H1 (cell line): ENCODE data around the gene EFCAB6. TPM values are rescaled to one million over a fixed set of nuclear protein-coding genes. Genes with fewer than 3 reads are reported as not detected.

Source experiments
- CTCF ChIA-PET: fragments of 300-600 bp; sonication (Branson Sonifier 250); formaldehyde crosslinking; loops from one replicate; lab custom pipeline; 2021; ENCODE audit not compliant: partially characterized antibody; lab: Charles Lee
- POLR2A ChIA-PET: fragments of 300-600 bp; sonication (Branson Sonifier 250); formaldehyde crosslinking; loops from one replicate; lab custom pipeline; 2021; ENCODE audit warnings: inconsistent platforms; ENCODE audit not compliant: partially characterized antibody; lab: Charles Lee
- DNase-seq, 2 experiments: peaks; one replicate each; pipeline versions ENCODE4 v3.0.0 to v3.0.0-alpha.2; 2010 to 2022; ENCODE audit warnings: low spot score in 2 of 2, low read depth in 1 of 2, mixed read lengths in 1 of 2
- FAIRE-seq: peaks from 2 replicates; lab custom pipeline; 2011; peaks lifted over from hg19 to GRCh38; lab: Jason Lieb, UNC
- H2AFZ ChIP-seq: 2 replicates; pipeline ENCODE4 v1.8.1; 2012; ENCODE audit warnings: low read length, inconsistent platforms
- H2AK5ac ChIP-seq: 2 replicates; pipeline ENCODE4 v1.6.1; 2013; ENCODE audit warnings: low read depth, low read length
- H2BK120ac ChIP-seq: replicated peaks from 2 replicates; pipeline ENCODE3; 2013; ENCODE audit warnings: low read depth, low read length, inconsistent platforms
- H2BK12ac ChIP-seq: 2 replicates; pipeline ENCODE4 v1.6.1; 2013; ENCODE audit warnings: low read depth, low read length
- H2BK15ac ChIP-seq: 2 replicates; pipeline ENCODE4 v1.6.1; 2013; ENCODE audit warnings: low read length
- H2BK20ac ChIP-seq: 2 replicates; pipeline ENCODE4 v1.6.1; 2013; ENCODE audit warnings: low read length
- H2BK5ac ChIP-seq: 2 replicates; pipeline ENCODE4 v1.6.1; 2013; ENCODE audit warnings: low read depth, low read length
- H3K14ac ChIP-seq: 2 replicates; pipeline ENCODE4 v1.6.1; 2013; ENCODE audit warnings: inconsistent platforms; ENCODE audit not compliant: insufficient read length
- H3K18ac ChIP-seq: 2 replicates; pipeline ENCODE4 v1.6.1; 2013; ENCODE audit warnings: low read length; ENCODE audit errors: extremely low read depth
- H3K23ac ChIP-seq: 2 replicates; pipeline ENCODE4 v1.6.1; 2013; ENCODE audit warnings: inconsistent platforms; ENCODE audit not compliant: insufficient read length
- H3K23me2 ChIP-seq: 2 replicates; pipeline ENCODE4 v1.6.1; 2013; ENCODE audit warnings: low read depth, low read length
- H3K27ac ChIP-seq: 2 replicates; pipeline ENCODE4 v1.6.1; 2011; ENCODE audit warnings: low read depth, low read length, inconsistent platforms
- H3K27me3 ChIP-seq, 4 experiments: replicated peaks in 1 of 4; 1 replicate in 1 of 4; 2 replicates in 3 of 4; pipeline versions ENCODE4 v1.6.1 to v1.8.1; 2011 to 2013; ENCODE audit warnings: low read length in 3 of 4, mild to moderate bottlenecking in 3 of 4, inconsistent platforms in 2 of 4, mixed read lengths in 2 of 4, moderate library complexity in 1 of 4; ENCODE audit not compliant: control insufficient read depth in 3 of 4, insufficient read depth in 3 of 4; ENCODE audit errors: extremely low read depth in 1 of 4
- H3K36me3 ChIP-seq, 4 experiments: 2 replicates each; pipeline versions ENCODE4 v1.6.1 to v1.8.1; 2011 to 2013; ENCODE audit warnings: mild to moderate bottlenecking in 4 of 4, low read length in 3 of 4, moderate library complexity in 2 of 4, control low read depth in 1 of 4, inconsistent platforms in 1 of 4; ENCODE audit not compliant: insufficient read depth in 4 of 4, control insufficient read depth in 2 of 4
- H3K4ac ChIP-seq: replicated peaks from 2 replicates; pipeline ENCODE3; 2013; ENCODE audit warnings: low read length, low read depth, mixed read lengths, inconsistent platforms; ENCODE audit not compliant: insufficient read length
- H3K4me1 ChIP-seq, 4 experiments: replicated peaks in 1 of 4; 1 replicate in 1 of 4; 2 replicates in 3 of 4; pipeline versions ENCODE4 v1.6.1 to v1.8.1; 2011 to 2013; ENCODE audit warnings: low read length in 3 of 4, inconsistent platforms in 2 of 4, mixed read lengths in 1 of 4; ENCODE audit not compliant: insufficient read depth in 4 of 4, control insufficient read depth in 3 of 4
- H3K4me2 ChIP-seq, 2 experiments: 2 replicates each; pipeline versions ENCODE4 v1.6.1 to v1.8.1; 2011 to 2013; ENCODE audit warnings: low read depth in 2 of 2, low read length in 2 of 2, control low read depth in 1 of 2, inconsistent platforms in 1 of 2, mild to moderate bottlenecking in 1 of 2; ENCODE audit not compliant: insufficient read depth in 1 of 2
- H3K4me3 ChIP-seq, 4 experiments: fragments of 200-600, 300-600 bp in 1 of 4; sonication (generic), shearing (Covaris generic), sonication (Bioruptor Twin) in 1 of 4; 2 replicates each; pipeline versions ENCODE4 v1.5.1 to v1.8.1; 2011 to 2016; ENCODE audit warnings: low read length in 4 of 4, low read depth in 3 of 4, control low read depth in 2 of 4, inconsistent platforms in 2 of 4, mild to moderate bottlenecking in 2 of 4, mixed read lengths in 1 of 4, moderate library complexity in 1 of 4; ENCODE audit not compliant: insufficient read depth in 2 of 4; ENCODE audit errors: extremely low read depth in 1 of 4
- H3K56ac ChIP-seq: replicated peaks from 2 replicates; pipeline ENCODE3; 2013; ENCODE audit warnings: low read depth, mild to moderate bottlenecking, mixed read lengths, low read length, inconsistent platforms; ENCODE audit not compliant: insufficient read length
- H3K79me1 ChIP-seq: 2 replicates; pipeline ENCODE4 v1.6.1; 2013; ENCODE audit warnings: low read depth, low read length, control low read depth
- H3K79me2 ChIP-seq, 2 experiments: 2 replicates each; pipeline versions ENCODE4 v1.6.1 to v1.8.1; 2012 to 2013; ENCODE audit warnings: low read length in 2 of 2, mild to moderate bottlenecking in 2 of 2, inconsistent platforms in 1 of 2; ENCODE audit not compliant: insufficient read depth in 2 of 2, control insufficient read depth in 1 of 2
- H3K9ac ChIP-seq, 4 experiments: replicated peaks in 1 of 4; 1 replicate in 1 of 4; 2 replicates in 3 of 4; pipeline versions ENCODE4 v1.6.1 to v1.8.1; 2011 to 2013; ENCODE audit warnings: low read depth in 3 of 4, low read length in 3 of 4, control low read depth in 2 of 4, mild to moderate bottlenecking in 2 of 4, moderate library complexity in 2 of 4, inconsistent platforms in 1 of 4; ENCODE audit errors: extremely low read depth in 1 of 4
- H3K9me3 ChIP-seq, 2 experiments: 2 replicates each; pipeline versions ENCODE4 v1.6.1 to v1.8.1; 2012 to 2013; ENCODE audit warnings: mild to moderate bottlenecking in 2 of 2, moderate library complexity in 2 of 2, control low read depth in 1 of 2, inconsistent platforms in 1 of 2, low read depth in 1 of 2, low read length in 1 of 2, mixed read lengths in 1 of 2; ENCODE audit not compliant: insufficient read depth in 2 of 2
- H4K20me1 ChIP-seq, 2 experiments: replicated peaks in 1 of 2; 2 replicates each; pipeline versions ENCODE3 to v1.8.1; 2011 to 2013; ENCODE audit warnings: inconsistent platforms in 2 of 2, low read length in 2 of 2, mild to moderate bottlenecking in 1 of 2; ENCODE audit not compliant: insufficient read depth in 2 of 2, control insufficient read depth in 1 of 2
- H4K5ac ChIP-seq: 2 replicates; pipeline ENCODE4 v1.6.1; 2013; ENCODE audit warnings: low read length, low read depth, mixed read lengths, inconsistent platforms; ENCODE audit not compliant: insufficient read length
- H4K8ac ChIP-seq: 2 replicates; pipeline ENCODE4 v1.8.0; 2013; ENCODE audit warnings: mild to moderate bottlenecking, moderate library complexity, low read length, inconsistent platforms; ENCODE audit not compliant: insufficient read depth; ENCODE audit errors: extremely low read depth
- H4K91ac ChIP-seq: replicated peaks from 2 replicates; pipeline ENCODE3; 2013; ENCODE audit warnings: low read length, mixed read lengths, inconsistent platforms; ENCODE audit not compliant: insufficient read length
- GTF2F1 ChIP-seq: IDR thresholded peaks from 2 replicates; pipeline ENCODE4 v1.6.1; 2012; ENCODE audit warnings: low read depth, low read length, improper control_type of control experiment, borderline replicate concordance
- JUND ChIP-seq: IDR thresholded peaks from 2 replicates; pipeline ENCODE4 v1.6.1; 2011; ENCODE audit warnings: mild to moderate bottlenecking, improper control_type of control experiment, low read length
- MAX ChIP-seq: IDR thresholded peaks from 2 replicates; pipeline ENCODE4 v1.6.1; 2012; ENCODE audit warnings: inconsistent platforms
- POU5F1 ChIP-seq: IDR thresholded peaks from 2 replicates; pipeline ENCODE4 v1.6.1; 2011; ENCODE audit warnings: low read depth, mild to moderate bottlenecking, low read length, moderate library complexity
- SAP30 ChIP-seq: fragments of 300-600 bp; sonication (generic); IDR thresholded peaks from 2 replicates; pipeline ENCODE4 v1.7.1; 2012; ENCODE audit warnings: low read length, moderate library complexity, mild to moderate bottlenecking, inconsistent platforms; ENCODE audit not compliant: insufficient read depth, insufficient replicate concordance
- SIRT6 ChIP-seq: IDR thresholded peaks from one replicate; pipeline ENCODE4 v1.7.1; 2012; ENCODE audit warnings: low read length, inconsistent platforms
- WGBS, 2 experiments: shearing (Covaris generic) in 1 of 2; methylation state at CpG; one replicate each; pipeline versions ENCODE4 v1.1.6 to v1.1.7; 2013 to 2015; ENCODE audit warnings: low lambda C conversion rate in 2 of 2, mixed read lengths in 2 of 2, inconsistent platforms in 1 of 2, low coverage in 1 of 2, missing lambda C conversion rate in 1 of 2; ENCODE audit not compliant: insufficient replicate concordance in 2 of 2, insufficient coverage in 1 of 2, insufficient read length in 1 of 2; ENCODE audit errors: extremely low coverage in 1 of 2, missing lambda C conversion rate in 1 of 2; 5-methylcytosine and 5-hydroxymethylcytosine counted together
- polyA plus RNA-seq, 7 experiments: library from polyadenylated mRNA; depleted of rRNA in 3 of 7; stranded (reverse) in 5 of 7; unstranded in 2 of 7; fragments of >200 nt in 5 of 7; fragments of 200-250 nt in 2 of 7; gene quantifications; 1 replicate in 5 of 7; 2 replicates in 1 of 7; 4 replicates in 1 of 7; pipeline versions ENCODE4 v1.2.1 to v1.2.3, GENCODE V29; 2011 to 2013; ENCODE audit warnings: missing spikeins in 2 of 7, mixed read lengths in 2 of 7
- total RNA-seq: library from RNA; stranded (reverse); fragmentation: NEBNext Ultra II Directional; extraction: Animal tissue kit (Norgen Biotek cat#: 25700); gene quantifications from 2 replicates; pipeline ENCODE4 v1.2.1, GENCODE V29; 2021

EFCAB6 gene
- total and polyA plus RNA-seq, 2 of the 8 experiments (the other 6 are each of a cell fraction or from before 2014, with no cell fraction given): 0.32 to 1.7 TPM

- DNase-seq (no peak), FAIRE-seq (no peak)
- no peaks in the 10 kb centered on the region for H3K79me1 ChIP-seq
- POLR2A ChIA-PET: no interaction called here
- WGBS, 2 experiments: 93% methylated on average over 7 of the region's 7 CpGs; no CpG with 5 or more reads in 1 of the 2 experiments
- no peak overlapping the region for H3K56ac ChIP-seq
- H2BK12ac ChIP-seq: no peak overlapping the region
- no peaks in the 10 kb centered on the region for H3K9me3 ChIP-seq
- CTCF ChIA-PET: no interaction called here
- no peak overlapping the region for H4K91ac ChIP-seq
- H4K5ac ChIP-seq: no peak overlapping the region
- no peaks in the 10 kb centered on the region for H3K79me2 ChIP-seq
- H3K4me1 ChIP-seq: peaks cover 0 to 3% (median 0%) of the 10 kb centered on the region in 4 experiments; a peak in 1 of 7 replicates
- H3K36me3 ChIP-seq: no peaks in the 10 kb centered on the region
- H2BK15ac ChIP-seq: no peak overlapping the region
- no peak overlapping the region for H4K8ac ChIP-seq
- no peak overlapping the region for H3K23ac ChIP-seq
- no peak overlapping the region for H3K4ac ChIP-seq
- H2BK20ac ChIP-seq: no peak overlapping the region
- H3K4me3 ChIP-seq: no peak overlapping the region
- no peak overlapping the region for H3K18ac ChIP-seq
- H3K14ac ChIP-seq: no peak overlapping the region
- no peak overlapping the region for H2AFZ ChIP-seq
- no peak overlapping the region for H2AK5ac ChIP-seq
- H2BK120ac ChIP-seq: no peak overlapping the region
- H2BK5ac ChIP-seq: no peak overlapping the region
- H4K20me1 ChIP-seq: no peaks in the 10 kb centered on the region
- H3K4me2 ChIP-seq: no peak overlapping the region
- no peaks in the 10 kb centered on the region for H3K27me3 ChIP-seq
- H3K23me2 ChIP-seq: no peaks in the 10 kb centered on the region
- H3K27ac ChIP-seq: no peak overlapping the region
- no peak for TF ChIP-seq POU5F1
- TF ChIP-seq SIRT6: no peak
- no peak for TF ChIP-seq GTF2F1
- no peak for TF ChIP-seq MAX
- no peak for TF ChIP-seq JUND
- TF ChIP-seq SAP30: no peak
- no peak overlapping the region for H3K9ac ChIP-seq
These were observed 22.7 kb downstream of the EFCAB6 start for GRCh38 chr22:43789452-43789851.
